Astrocyte (in vitro differentiated cells and primary cell): ENCODE measurements around the gene BCAS1. TPM values are rescaled to one million over a fixed set of nuclear protein-coding genes. Genes with fewer than 3 reads are reported as not detected.

ENCODE experiments used
- DNase-seq: peaks from one replicate; pipeline ENCODE4 v3.0.0-alpha.2; 2010; ENCODE audit warnings: low read depth
- FAIRE-seq: peaks from 2 replicates; lab custom pipeline; 2011; peaks lifted over from hg19 to GRCh38; lab: Jason Lieb, UNC
- H2AFZ ChIP-seq: 2 replicates; pipeline ENCODE4 v1.6.0; 2012; ENCODE audit warnings: low read depth, low read length, inconsistent platforms
- H3K27ac ChIP-seq: 2 replicates; pipeline ENCODE4 v1.5.1; 2011; ENCODE audit warnings: low read depth, low read length, inconsistent platforms
- H3K27me3 ChIP-seq: 2 replicates; pipeline ENCODE4 v1.6.0; 2011; ENCODE audit warnings: low read length, inconsistent platforms; ENCODE audit not compliant: insufficient read depth
- H3K36me3 ChIP-seq: 2 replicates; pipeline ENCODE4 v1.5.1; 2011; ENCODE audit warnings: low read length, inconsistent platforms; ENCODE audit not compliant: insufficient read depth
- H3K4me1 ChIP-seq: 2 replicates; pipeline ENCODE4 v1.5.1; 2011; ENCODE audit warnings: low read length, inconsistent platforms; ENCODE audit not compliant: insufficient read depth
- H3K4me2 ChIP-seq: 2 replicates; pipeline ENCODE4 v1.6.0; 2012; ENCODE audit warnings: low read length, inconsistent platforms
- H3K4me3 ChIP-seq: 2 replicates; pipeline ENCODE4 v1.5.1; 2011; ENCODE audit warnings: low read depth, mild to moderate bottlenecking, low read length, inconsistent platforms; ENCODE audit not compliant: insufficient read depth
- H3K79me2 ChIP-seq: 2 replicates; pipeline ENCODE4 v1.6.0; 2012; ENCODE audit warnings: mild to moderate bottlenecking, low read length, inconsistent platforms; ENCODE audit not compliant: insufficient read depth
- H3K9ac ChIP-seq: 2 replicates; pipeline ENCODE4 v1.6.0; 2012; ENCODE audit warnings: mild to moderate bottlenecking, low read length, inconsistent platforms
- H3K9me3 ChIP-seq: 2 replicates; pipeline ENCODE4 v1.5.1; 2012; ENCODE audit warnings: low read depth, mild to moderate bottlenecking, low read length, inconsistent platforms; ENCODE audit not compliant: insufficient read depth
- H4K20me1 ChIP-seq: 2 replicates; pipeline ENCODE4 v1.6.0; 2012; ENCODE audit warnings: low read length, inconsistent platforms; ENCODE audit not compliant: insufficient read depth
- H3K27ac Mint-ChIP-seq: one replicate; pipeline ENCODE4 v1.8.0; 2021; ENCODE audit warnings: mild to moderate bottlenecking, mixed read lengths; ENCODE audit not compliant: unreplicated experiment
- H3K27me3 Mint-ChIP-seq: one replicate; pipeline ENCODE4 v1.8.0; 2021; ENCODE audit warnings: low read depth, mixed read lengths; ENCODE audit not compliant: unreplicated experiment
- H3K36me3 Mint-ChIP-seq: one replicate; pipeline ENCODE4 v1.8.0; 2021; ENCODE audit warnings: low read depth, mixed read lengths; ENCODE audit not compliant: unreplicated experiment
- H3K4me1 Mint-ChIP-seq: one replicate; pipeline ENCODE4 v1.8.0; 2021; ENCODE audit warnings: low read depth, mixed read lengths; ENCODE audit not compliant: unreplicated experiment
- H3K4me3 Mint-ChIP-seq: one replicate; pipeline ENCODE4 v1.8.0; 2021; ENCODE audit warnings: mild to moderate bottlenecking, moderate library complexity, mixed read lengths; ENCODE audit not compliant: unreplicated experiment
- H3K9me3 Mint-ChIP-seq: one replicate; pipeline ENCODE4 v1.8.0; 2021; ENCODE audit warnings: mild to moderate bottlenecking, mixed read lengths; ENCODE audit not compliant: unreplicated experiment
- CTCF ChIP-seq: IDR thresholded peaks from 2 replicates; pipeline ENCODE4 v1.5.1; 2011; ENCODE audit warnings: low read depth, mild to moderate bottlenecking, inconsistent platforms, low read length, moderate library complexity; ENCODE audit not compliant: insufficient read depth
- EZH2 ChIP-seq: IDR thresholded peaks from 2 replicates; pipeline ENCODE4 v1.6.1; 2012; ENCODE audit warnings: mild to moderate bottlenecking, low read length, inconsistent platforms; ENCODE audit not compliant: insufficient read depth
- total RNA-seq: library from RNA; stranded (reverse); gene quantifications from 2 replicates; pipeline ENCODE4 v1.2.1, GENCODE V29; 2021

Gene BCAS1
- total RNA-seq, 1 donor from 2014 or later = not detected

DNA sequence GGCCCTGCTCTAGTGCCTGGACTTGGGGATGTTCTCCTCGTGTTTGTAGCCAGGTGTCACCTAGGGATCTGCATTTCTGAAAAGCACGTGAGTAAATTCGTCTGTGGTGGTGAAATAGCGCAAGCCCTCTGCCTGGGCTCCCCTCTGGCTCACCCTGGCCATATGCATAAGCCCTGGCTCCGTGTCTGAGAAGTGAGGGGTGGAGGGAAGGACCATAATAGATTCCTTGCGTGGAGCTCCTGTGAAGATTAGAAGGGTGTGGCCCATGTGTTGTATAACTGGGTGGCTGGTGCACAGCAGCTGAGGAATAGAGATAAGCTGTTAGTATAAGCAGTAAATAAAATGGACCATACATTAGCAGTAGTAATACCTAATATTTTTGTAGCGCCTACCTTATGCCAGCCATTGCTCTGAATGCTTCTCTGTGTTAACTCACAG, 4.8 kb downstream of the BCAS1 start:
- Mint-ChIP-seq H3K4me1 (peaks cover 27% of the 10 kb centered on the region), H3K27me3 (peaks cover 4% of the 10 kb centered on the region), H3K9me3 (no peaks in the 10 kb centered on the region), H3K4me3 (no peak overlapping the region), H3K27ac (no peak overlapping the region), H3K36me3 (no peaks in the 10 kb centered on the region)
- Histone ChIP-seq H2AFZ (no peak overlapping the region), H3K27ac (no peak overlapping the region), H4K20me1 (no peaks in the 10 kb centered on the region), H3K9me3 (no peaks in the 10 kb centered on the region), H3K9ac (no peak overlapping the region), H3K4me3 (no peak overlapping the region), H3K36me3 (no peaks in the 10 kb centered on the region), H3K27me3 (no peaks in the 10 kb centered on the region), H3K4me2 (no peak overlapping the region), H3K79me2 (no peaks in the 10 kb centered on the region), H3K4me1 (peaks cover 17% of the 10 kb centered on the region)
- no peak for TF ChIP-seq CTCF
- no peak for TF ChIP-seq EZH2
- FAIRE-seq (no peak), DNase-seq (no peak)

DNA sequence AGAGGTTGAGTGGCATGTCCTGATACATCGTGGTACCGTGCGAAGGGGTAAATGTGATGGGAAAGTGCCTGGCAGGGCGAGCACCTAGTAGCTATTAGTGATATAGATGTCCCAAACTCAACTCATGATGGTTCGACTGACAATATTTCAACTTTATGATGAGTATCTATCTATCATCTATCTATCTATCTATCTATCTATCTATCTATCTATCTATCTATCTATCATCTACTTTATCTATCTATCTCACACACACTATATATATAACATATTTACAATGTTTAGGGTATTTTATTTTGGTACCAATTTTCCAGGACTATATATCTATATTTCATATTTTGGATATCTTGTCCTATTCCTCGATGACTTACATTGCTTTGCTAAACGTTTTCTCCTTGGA, 5.5 kb downstream of the BCAS1 start:
- Histone ChIP-seq H3K27me3 (no peaks in the 10 kb centered on the region), H3K4me1 (peaks cover 17% of the 10 kb centered on the region), H3K9ac (no peak overlapping the region), H3K36me3 (no peaks in the 10 kb centered on the region), H2AFZ (no peak overlapping the region), H3K79me2 (no peaks in the 10 kb centered on the region), H3K4me2 (no peak overlapping the region), H3K27ac (no peak overlapping the region), H3K4me3 (no peak overlapping the region), H4K20me1 (no peaks in the 10 kb centered on the region), H3K9me3 (no peaks in the 10 kb centered on the region)
- no peaks in the 10 kb centered on the region for H3K36me3 Mint-ChIP-seq
- DNase-seq (no peak), FAIRE-seq (no peak)
- peaks cover 27% of the 10 kb centered on the region for H3K4me1 Mint-ChIP-seq
- no peak overlapping the region for H3K4me3 Mint-ChIP-seq
- TF ChIP-seq EZH2 = no peak
- no peak for TF ChIP-seq CTCF
- H3K27ac Mint-ChIP-seq = no peak overlapping the region
- H3K9me3 Mint-ChIP-seq = no peaks in the 10 kb centered on the region
- peaks cover 4% of the 10 kb centered on the region for H3K27me3 Mint-ChIP-seq

DNA sequence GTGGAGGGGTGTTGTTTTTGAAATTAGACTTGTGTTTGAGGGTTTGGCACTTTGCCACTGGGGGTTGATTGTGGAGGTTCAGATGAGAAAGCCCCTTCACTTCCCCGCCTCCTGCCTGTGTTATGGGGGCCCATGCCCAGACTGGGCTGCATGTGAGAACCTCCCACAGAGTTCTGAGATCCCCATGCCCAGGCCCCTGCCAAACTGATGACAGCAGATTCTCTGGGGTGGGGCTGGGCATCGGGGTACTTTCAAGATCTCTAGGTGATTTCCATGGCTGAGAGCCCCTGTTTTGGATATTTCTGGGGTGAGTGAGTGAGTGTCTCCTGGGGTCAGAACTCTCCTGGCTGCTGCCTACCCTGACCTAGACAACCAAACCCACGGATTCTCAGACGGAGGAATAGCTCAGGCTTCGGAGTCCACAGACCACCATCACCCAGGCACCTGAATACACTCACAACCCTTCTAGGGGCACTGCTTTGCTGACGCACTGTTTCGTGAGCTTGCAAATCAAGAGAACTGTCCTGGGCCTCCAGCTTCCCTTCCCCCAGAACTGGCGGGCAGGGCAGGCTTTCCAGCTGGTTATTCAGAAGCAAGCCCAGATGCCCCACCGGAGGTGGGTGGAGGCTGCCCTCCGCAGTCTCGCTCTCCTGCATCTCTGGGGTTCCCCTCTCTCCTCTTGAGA, 6.3 kb downstream of the BCAS1 start:
- FAIRE-seq = no peak
- Histone ChIP-seq H3K36me3 (no peaks in the 10 kb centered on the region), H3K9me3 (no peaks in the 10 kb centered on the region), H3K9ac (no peak overlapping the region), H3K4me1 (peaks cover 17% of the 10 kb centered on the region), H4K20me1 (no peaks in the 10 kb centered on the region), H2AFZ (no peak overlapping the region), H3K79me2 (no peaks in the 10 kb centered on the region), H3K27me3 (no peaks in the 10 kb centered on the region), H3K4me3 (no peak overlapping the region), H3K27ac (no peak overlapping the region), H3K4me2 (no peak overlapping the region)
- Mint-ChIP-seq H3K27ac (peak overlapping the region; percentile 34), H3K4me3 (no peak overlapping the region), H3K4me1 (peaks cover 27% of the 10 kb centered on the region), H3K9me3 (no peaks in the 10 kb centered on the region), H3K36me3 (no peaks in the 10 kb centered on the region), H3K27me3 (peaks cover under 1% of the 10 kb centered on the region)
- no peak for DNase-seq
- TF ChIP-seq CTCF (no peak), EZH2 (no peak)
